A673 (cell line): ENCODE results near the gene PAX7.

ENCODE experiments used
- EZH2 ChIP-seq: fragments of 200-600 bp; sonication (generic); IDR thresholded peaks from 2 replicates; pipeline ENCODE4 v1.6.1; 2017; ENCODE audit warnings: borderline replicate concordance, low read depth, mild to moderate bottlenecking, mixed read lengths, antibody characterized with exemption, low read length; ENCODE audit not compliant: poor library complexity, severe bottlenecking
- TF ChIP-seq, protein P1 (sequence below): fragments of 300-800, 200-600 bp; sonication (generic); conservative IDR thresholded peaks from 2 replicates; pipeline ENCODE4 v1.5.1; 2017; ENCODE audit warnings: low read depth, mild to moderate bottlenecking, antibody characterized with exemption, low read length, moderate library complexity, mixed read lengths

DNA sequence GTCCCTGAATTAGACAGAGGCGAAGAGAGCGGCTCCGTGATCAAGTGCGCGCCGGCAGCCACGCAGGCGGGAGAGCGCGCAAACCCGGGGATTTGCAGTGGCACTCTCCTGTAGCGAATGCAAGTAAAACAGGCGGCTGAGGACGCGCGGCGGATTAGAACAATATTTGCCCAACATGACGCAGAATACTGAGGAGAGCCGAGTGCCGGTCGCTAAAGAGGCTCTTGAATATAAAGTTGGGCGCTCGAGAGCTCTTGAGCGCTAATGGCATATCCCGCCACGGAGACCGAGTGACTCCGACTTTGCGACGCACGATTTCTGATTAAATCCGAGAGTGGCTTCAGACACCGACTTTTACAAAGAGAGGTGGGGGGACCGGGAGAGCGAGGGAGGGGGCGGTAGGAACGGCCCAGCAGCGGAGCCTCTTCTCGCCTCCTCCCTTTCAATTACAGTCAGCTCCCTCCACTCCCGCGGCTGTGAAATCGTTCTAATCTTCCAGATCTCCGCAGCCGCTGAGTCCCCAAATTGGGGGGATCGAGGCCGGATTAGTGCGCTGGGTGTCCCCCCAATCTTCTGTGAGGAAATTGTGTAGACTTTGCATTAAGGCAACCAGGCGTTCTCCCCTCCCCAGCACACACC is 2.3 kb downstream of the PAX7 start:
- TF ChIP-seq EZH2, result no peak
- TF ChIP-seq, protein P1, sequence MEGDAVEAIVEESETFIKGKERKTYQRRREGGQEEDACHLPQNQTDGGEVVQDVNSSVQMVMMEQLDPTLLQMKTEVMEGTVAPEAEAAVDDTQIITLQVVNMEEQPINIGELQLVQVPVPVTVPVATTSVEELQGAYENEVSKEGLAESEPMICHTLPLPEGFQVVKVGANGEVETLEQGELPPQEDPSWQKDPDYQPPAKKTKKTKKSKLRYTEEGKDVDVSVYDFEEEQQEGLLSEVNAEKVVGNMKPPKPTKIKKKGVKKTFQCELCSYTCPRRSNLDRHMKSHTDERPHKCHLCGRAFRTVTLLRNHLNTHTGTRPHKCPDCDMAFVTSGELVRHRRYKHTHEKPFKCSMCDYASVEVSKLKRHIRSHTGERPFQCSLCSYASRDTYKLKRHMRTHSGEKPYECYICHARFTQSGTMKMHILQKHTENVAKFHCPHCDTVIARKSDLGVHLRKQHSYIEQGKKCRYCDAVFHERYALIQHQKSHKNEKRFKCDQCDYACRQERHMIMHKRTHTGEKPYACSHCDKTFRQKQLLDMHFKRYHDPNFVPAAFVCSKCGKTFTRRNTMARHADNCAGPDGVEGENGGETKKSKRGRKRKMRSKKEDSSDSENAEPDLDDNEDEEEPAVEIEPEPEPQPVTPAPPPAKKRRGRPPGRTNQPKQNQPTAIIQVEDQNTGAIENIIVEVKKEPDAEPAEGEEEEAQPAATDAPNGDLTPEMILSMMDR, result no peak
